HepG2 (cell line): ENCODE data around the gene DOCK9. TPM values are rescaled to one million over a fixed set of nuclear protein-coding genes. Genes with fewer than 3 reads are reported as not detected.

Experiments used
- ATAC-seq: fragments of 200-7000 bp; cut with Tn5 transposase; 3 replicates; pipeline ENCODE4 v1.9.1; 2020; ENCODE audit warnings: mild to moderate bottlenecking, moderate library complexity
- BruUV-seq: library from RNA; stranded (reverse); fragments of 400-500 nt; replicated peaks from 2 replicates; lab custom pipeline; 2021; lab: Mats Ljungman, UMichigan
- CTCF ChIA-PET: fragments of 300-600 bp; formaldehyde crosslinking; extraction: SDS; loops from one replicate; lab custom pipeline; 2021; ENCODE audit warnings: low total read pairs, inconsistent platforms, low intra/inter-chr PET ratio; lab: Yijun Ruan, JAX
- POLR2A ChIA-PET: fragments of 350-600 bp; sonication (Branson Sonifier 250); formaldehyde crosslinking; loops from one replicate; lab custom pipeline; 2020; ENCODE audit warnings: antibody characterized with exemption, inconsistent platforms; lab: Yijun Ruan, JAX
- DNase-seq: peaks from one replicate; pipeline ENCODE4 v3.0.0-alpha.2; 2015; ENCODE audit warnings: low spot score
- FAIRE-seq: peaks from 3 replicates; lab custom pipeline; 2011; peaks lifted over from hg19 to GRCh38; lab: Jason Lieb, UNC
- H2AFZ ChIP-seq: one replicate; pipeline ENCODE4 v1.6.1; 2011; ENCODE audit warnings: low read length, inconsistent platforms
- H3K27ac ChIP-seq: fragments of 300-600 bp; 3 replicates; pipeline ENCODE4 v1.8.0; 2011; ENCODE audit warnings: mixed run types, mild to moderate bottlenecking, mixed read lengths, low read length, inconsistent platforms; ENCODE audit not compliant: insufficient read depth; ENCODE audit errors: extremely low read length
- H3K27me3 ChIP-seq, 2 experiments: fragments of 200-600 bp in 1 of 2; 2 replicates in 1 of 2; 3 replicates in 1 of 2; pipeline versions ENCODE4 v1.6.0 to v1.8.0; 2011; ENCODE audit warnings: low read length in 2 of 2, mild to moderate bottlenecking in 2 of 2, moderate library complexity in 2 of 2, inconsistent platforms in 1 of 2; ENCODE audit not compliant: insufficient read depth in 2 of 2, control insufficient read depth in 1 of 2
- H3K36me3 ChIP-seq, 2 experiments: fragments of 200-600 bp in 1 of 2; replicated peaks in 1 of 2; 2 replicates in 1 of 2; 3 replicates in 1 of 2; pipeline versions ENCODE4 v1.5.1 to v1.8.0; 2011; ENCODE audit warnings: low read length in 2 of 2, inconsistent platforms in 1 of 2; ENCODE audit not compliant: insufficient read depth in 2 of 2, control insufficient read depth in 1 of 2
- H3K4me1 ChIP-seq: 2 replicates; pipeline ENCODE4 v1.5.1; 2012; ENCODE audit warnings: low read length, inconsistent platforms; ENCODE audit not compliant: insufficient read depth
- H3K4me2 ChIP-seq: 2 replicates; pipeline ENCODE4 v1.6.0; 2011; ENCODE audit warnings: low read depth, low read length, inconsistent platforms
- H3K4me3 ChIP-seq, 3 experiments: fragments of 200-600 bp in 1 of 3; sonication (generic), shearing (Covaris generic) in 1 of 3; replicated peaks in 1 of 3; 2 replicates each; pipeline ENCODE4 v1.5.1; 2011 to 2016; ENCODE audit warnings: low read length in 3 of 3, inconsistent platforms in 2 of 3, low read depth in 2 of 3, mild to moderate bottlenecking in 2 of 3, control low read depth in 1 of 3, mixed read lengths in 1 of 3; ENCODE audit not compliant: insufficient read depth in 1 of 3
- H3K79me2 ChIP-seq: one replicate; pipeline ENCODE4 v1.6.1; 2011; ENCODE audit warnings: low read length, inconsistent platforms; ENCODE audit not compliant: insufficient read depth
- H3K9ac ChIP-seq: 2 replicates; pipeline ENCODE4 v1.6.0; 2011; ENCODE audit warnings: mild to moderate bottlenecking, low read depth, low read length, inconsistent platforms; ENCODE audit not compliant: insufficient read depth
- H3K9me3 ChIP-seq: 2 replicates; pipeline ENCODE4 v1.5.1; 2012; ENCODE audit warnings: mild to moderate bottlenecking, low read length
- H4K20me1 ChIP-seq: 2 replicates; pipeline ENCODE4 v1.6.0; 2011; ENCODE audit warnings: inconsistent platforms, mild to moderate bottlenecking, low read length, moderate library complexity; ENCODE audit not compliant: insufficient read depth
- ESRRA ChIP-seq: sonication (generic); formaldehyde crosslinking; IDR thresholded peaks from 2 replicates; pipeline ENCODE4 v1.5.1; 2020; ENCODE audit warnings: mild to moderate bottlenecking, low read depth, missing genetic modification reagents
- FOXK1 ChIP-seq: sonication (generic); formaldehyde crosslinking; IDR thresholded peaks from 2 replicates; pipeline ENCODE4 v1.4.0; 2020; ENCODE audit warnings: low read depth, missing genetic modification reagents, borderline replicate concordance
- SMAD9 ChIP-seq: sonication (generic); formaldehyde crosslinking; IDR thresholded peaks from 2 replicates; pipeline ENCODE4 v1.5.1; 2020; ENCODE audit warnings: mild to moderate bottlenecking, missing genetic modification reagents
- SMYD3 ChIP-seq: sonication (generic); formaldehyde crosslinking; IDR thresholded peaks from 2 replicates; pipeline ENCODE4 v1.8.1; 2023; ENCODE audit warnings: mild to moderate bottlenecking, missing genetic modification reagents
- STAG1 ChIP-seq: sonication (generic); formaldehyde crosslinking; IDR thresholded peaks from 2 replicates; pipeline ENCODE4 v1.4.0; 2020; ENCODE audit warnings: missing genetic modification reagents
- TAF1 ChIP-seq: sonication (generic); formaldehyde crosslinking; IDR thresholded peaks from 2 replicates; pipeline ENCODE4 v1.4.0; 2020; ENCODE audit warnings: missing genetic modification reagents
- TOPORS ChIP-seq: sonication (generic); formaldehyde crosslinking; IDR thresholded peaks from 2 replicates; pipeline ENCODE4 v1.8.0; 2023; ENCODE audit warnings: mild to moderate bottlenecking, missing genetic modification reagents
- ZFAT ChIP-seq: sonication (generic); formaldehyde crosslinking; conservative IDR thresholded peaks from 2 replicates; pipeline ENCODE4 v1.8.1; 2023; ENCODE audit warnings: missing genetic modification reagents, inconsistent platforms
- ZFX ChIP-seq: sonication (generic); formaldehyde crosslinking; IDR thresholded peaks from 2 replicates; pipeline ENCODE4 v1.4.0; 2020; ENCODE audit warnings: mild to moderate bottlenecking, low read depth, missing genetic modification reagents, moderate library complexity
- ZNF431 ChIP-seq: sonication (generic); formaldehyde crosslinking; IDR thresholded peaks from 2 replicates; pipeline ENCODE4 v1.9.0; 2022; ENCODE audit warnings: missing genetic modification reagents, low read depth, mild to moderate bottlenecking, borderline replicate concordance
- ZNF44 ChIP-seq: sonication (generic); formaldehyde crosslinking; IDR thresholded peaks from 2 replicates; pipeline ENCODE4 v1.5.1; 2020; ENCODE audit warnings: mild to moderate bottlenecking, missing genetic modification reagents
- ZNF564 ChIP-seq: sonication (generic); formaldehyde crosslinking; IDR thresholded peaks from 2 replicates; pipeline ENCODE4 v1.8.1; 2023; ENCODE audit warnings: mild to moderate bottlenecking, missing genetic modification reagents
- WGBS: methylation state at CpG from one replicate; pipeline ENCODE4 v1.1.6; 2017; ENCODE audit warnings: low lambda C conversion rate; 5-methylcytosine and 5-hydroxymethylcytosine counted together
- in situ Hi-C: cut with HindIII; loops from 2 replicates; pipeline ENCODE4 v1.10.0; 2017; ENCODE audit warnings: low pct_unique_long_range_greater_than_20kb; ENCODE audit not compliant: extremely low pct_ligation_motif_present
- intact Hi-C: fragments of 100-400 bp; cut with micrococcal nuclease; formaldehyde crosslinking; loops from one replicate; pipeline ENCODE4 v1.10.0; 2022; ENCODE audit not compliant: unreplicated experiment
- polyA plus RNA-seq, 8 experiments: library from polyadenylated mRNA; depleted of rRNA in 3 of 8; stranded (reverse) in 7 of 8; unstranded in 1 of 8; fragments of >200 nt; fragmentation: Illumina TruSeq in 4 of 8; extraction: Trizol in 4 of 8; gene quantifications; 2 replicates each; pipeline versions ENCODE4 v1.2.1 to v1.2.3, GENCODE V29; 2011 to 2016; ENCODE audit warnings: low read depth in 4 of 8, missing spikeins in 1 of 8, mixed read lengths in 1 of 8; ENCODE audit not compliant: insufficient read depth in 1 of 8
- total RNA-seq, 5 experiments: library from RNA; depleted of rRNA; stranded (reverse); fragments of >200 nt; fragmentation: Illumina TruSeq; extraction: Trizol; gene quantifications; 2 replicates each; pipeline ENCODE4 v1.2.3, GENCODE V29; 2016; ENCODE audit warnings: low read depth in 1 of 5
- TF ChIP-seq, protein P1 (sequence below): IDR thresholded peaks from 2 replicates; pipeline ENCODE4 v1.6.1; 2016; ENCODE audit warnings: low read depth, missing genetic modification reagents, missing compliant biosample characterization
- TF ChIP-seq, protein P2 (sequence below), 2 experiments: sonication (generic) in 1 of 2; formaldehyde crosslinking in 1 of 2; IDR thresholded peaks; 2 replicates each; pipeline versions ENCODE4 v1.5.1 to v1.6.1; 2011 to 2020; ENCODE audit warnings: borderline replicate concordance in 1 of 2, low read depth in 1 of 2, low read length in 1 of 2, mild to moderate bottlenecking in 1 of 2, missing genetic modification reagents in 1 of 2, moderate library complexity in 1 of 2
- TF ChIP-seq, protein P3 (sequence below): sonication (generic); formaldehyde crosslinking; IDR thresholded peaks from 2 replicates; pipeline ENCODE4 v1.4.0; 2020; ENCODE audit warnings: missing genetic modification reagents

DOCK9 gene
- total and polyA plus RNA-seq, 2 of the 13 experiments (the other 11 are each of a cell fraction or from before 2014, with no cell fraction given) = 0.44 to 0.97 TPM

DNA sequence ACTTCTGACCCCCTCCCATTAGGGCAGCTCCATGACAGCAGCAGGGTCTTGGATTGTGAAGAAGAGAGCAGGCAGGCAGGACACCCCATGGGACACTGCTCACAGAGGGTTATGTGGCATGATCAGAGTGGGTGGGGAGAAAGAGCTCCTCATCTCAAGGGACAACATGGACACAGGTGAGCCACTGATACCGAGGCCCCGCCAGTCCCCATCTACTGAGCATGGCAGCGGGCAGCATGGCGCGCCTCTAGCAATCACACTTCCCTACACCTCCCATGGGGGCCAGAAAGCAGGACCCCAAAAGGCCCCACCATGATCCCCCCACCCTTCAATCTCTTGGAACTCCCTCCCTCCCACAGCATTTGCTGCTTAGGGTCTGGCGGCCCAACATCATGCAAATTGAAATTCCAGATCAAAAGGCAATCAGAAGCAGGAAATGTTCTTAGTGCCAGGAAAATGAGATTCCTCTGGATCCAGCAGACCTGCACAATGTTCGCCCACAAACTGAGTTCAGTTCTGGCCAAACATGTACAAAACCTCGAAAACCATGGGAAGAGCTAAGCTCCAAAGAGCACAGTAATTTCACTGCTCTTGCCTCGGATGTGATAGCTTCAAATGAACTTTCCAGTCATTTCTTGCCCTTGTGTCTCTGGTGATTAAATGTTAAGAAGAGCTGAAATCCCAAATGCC, 14.8 kb downstream of the DOCK9 start:
- H3K27ac ChIP-seq = no peak overlapping the region
- H3K36me3 ChIP-seq = no peaks in the 10 kb centered on the region
- H4K20me1 ChIP-seq = no peaks in the 10 kb centered on the region
- H2AFZ ChIP-seq = no peak overlapping the region
- POLR2A ChIA-PET = no interaction called here
- no peak for FAIRE-seq
- intact Hi-C loops (no loop called here), in situ Hi-C loops (no loop called here)
- no peak overlapping the region for H3K4me2 ChIP-seq
- CTCF ChIA-PET = no interaction called here
- DNase-seq = no peak
- TF ChIP-seq ZNF431 (CRISPR knock-in tag) (no peak), SMYD3 (no peak), STAG1 (CRISPR knock-in tag) (no peak), ZNF564 (CRISPR knock-in tag) (no peak), TAF1 (CRISPR knock-in tag) (no peak), ZNF44 (no peak), ESRRA (no peak), ZFX (no peak), ZFAT (CRISPR knock-in tag) (no peak), SMAD9 (CRISPR knock-in tag) (no peak), FOXK1 (CRISPR knock-in tag) (no peak), TOPORS (no peak)
- TF ChIP-seq, protein P1, sequence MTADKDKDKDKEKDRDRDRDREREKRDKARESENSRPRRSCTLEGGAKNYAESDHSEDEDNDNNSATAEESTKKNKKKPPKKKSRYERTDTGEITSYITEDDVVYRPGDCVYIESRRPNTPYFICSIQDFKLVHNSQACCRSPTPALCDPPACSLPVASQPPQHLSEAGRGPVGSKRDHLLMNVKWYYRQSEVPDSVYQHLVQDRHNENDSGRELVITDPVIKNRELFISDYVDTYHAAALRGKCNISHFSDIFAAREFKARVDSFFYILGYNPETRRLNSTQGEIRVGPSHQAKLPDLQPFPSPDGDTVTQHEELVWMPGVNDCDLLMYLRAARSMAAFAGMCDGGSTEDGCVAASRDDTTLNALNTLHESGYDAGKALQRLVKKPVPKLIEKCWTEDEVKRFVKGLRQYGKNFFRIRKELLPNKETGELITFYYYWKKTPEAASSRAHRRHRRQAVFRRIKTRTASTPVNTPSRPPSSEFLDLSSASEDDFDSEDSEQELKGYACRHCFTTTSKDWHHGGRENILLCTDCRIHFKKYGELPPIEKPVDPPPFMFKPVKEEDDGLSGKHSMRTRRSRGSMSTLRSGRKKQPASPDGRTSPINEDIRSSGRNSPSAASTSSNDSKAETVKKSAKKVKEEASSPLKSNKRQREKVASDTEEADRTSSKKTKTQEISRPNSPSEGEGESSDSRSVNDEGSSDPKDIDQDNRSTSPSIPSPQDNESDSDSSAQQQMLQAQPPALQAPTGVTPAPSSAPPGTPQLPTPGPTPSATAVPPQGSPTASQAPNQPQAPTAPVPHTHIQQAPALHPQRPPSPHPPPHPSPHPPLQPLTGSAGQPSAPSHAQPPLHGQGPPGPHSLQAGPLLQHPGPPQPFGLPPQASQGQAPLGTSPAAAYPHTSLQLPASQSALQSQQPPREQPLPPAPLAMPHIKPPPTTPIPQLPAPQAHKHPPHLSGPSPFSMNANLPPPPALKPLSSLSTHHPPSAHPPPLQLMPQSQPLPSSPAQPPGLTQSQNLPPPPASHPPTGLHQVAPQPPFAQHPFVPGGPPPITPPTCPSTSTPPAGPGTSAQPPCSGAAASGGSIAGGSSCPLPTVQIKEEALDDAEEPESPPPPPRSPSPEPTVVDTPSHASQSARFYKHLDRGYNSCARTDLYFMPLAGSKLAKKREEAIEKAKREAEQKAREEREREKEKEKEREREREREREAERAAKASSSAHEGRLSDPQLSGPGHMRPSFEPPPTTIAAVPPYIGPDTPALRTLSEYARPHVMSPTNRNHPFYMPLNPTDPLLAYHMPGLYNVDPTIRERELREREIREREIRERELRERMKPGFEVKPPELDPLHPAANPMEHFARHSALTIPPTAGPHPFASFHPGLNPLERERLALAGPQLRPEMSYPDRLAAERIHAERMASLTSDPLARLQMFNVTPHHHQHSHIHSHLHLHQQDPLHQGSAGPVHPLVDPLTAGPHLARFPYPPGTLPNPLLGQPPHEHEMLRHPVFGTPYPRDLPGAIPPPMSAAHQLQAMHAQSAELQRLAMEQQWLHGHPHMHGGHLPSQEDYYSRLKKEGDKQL (CRISPR knock-in tag) = no peak
- TF ChIP-seq, protein P2, sequence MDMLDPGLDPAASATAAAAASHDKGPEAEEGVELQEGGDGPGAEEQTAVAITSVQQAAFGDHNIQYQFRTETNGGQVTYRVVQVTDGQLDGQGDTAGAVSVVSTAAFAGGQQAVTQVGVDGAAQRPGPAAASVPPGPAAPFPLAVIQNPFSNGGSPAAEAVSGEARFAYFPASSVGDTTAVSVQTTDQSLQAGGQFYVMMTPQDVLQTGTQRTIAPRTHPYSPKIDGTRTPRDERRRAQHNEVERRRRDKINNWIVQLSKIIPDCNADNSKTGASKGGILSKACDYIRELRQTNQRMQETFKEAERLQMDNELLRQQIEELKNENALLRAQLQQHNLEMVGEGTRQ (IDR thresholded peaks at IDR 0.05; ENCODE audit: low read depth, low read length) = no peak
- TF ChIP-seq, protein P2 (CRISPR knock-in tag; IDR thresholded peaks at IDR 0.05; ENCODE audit: borderline replicate concordance) = no peak
- TF ChIP-seq, protein P3, sequence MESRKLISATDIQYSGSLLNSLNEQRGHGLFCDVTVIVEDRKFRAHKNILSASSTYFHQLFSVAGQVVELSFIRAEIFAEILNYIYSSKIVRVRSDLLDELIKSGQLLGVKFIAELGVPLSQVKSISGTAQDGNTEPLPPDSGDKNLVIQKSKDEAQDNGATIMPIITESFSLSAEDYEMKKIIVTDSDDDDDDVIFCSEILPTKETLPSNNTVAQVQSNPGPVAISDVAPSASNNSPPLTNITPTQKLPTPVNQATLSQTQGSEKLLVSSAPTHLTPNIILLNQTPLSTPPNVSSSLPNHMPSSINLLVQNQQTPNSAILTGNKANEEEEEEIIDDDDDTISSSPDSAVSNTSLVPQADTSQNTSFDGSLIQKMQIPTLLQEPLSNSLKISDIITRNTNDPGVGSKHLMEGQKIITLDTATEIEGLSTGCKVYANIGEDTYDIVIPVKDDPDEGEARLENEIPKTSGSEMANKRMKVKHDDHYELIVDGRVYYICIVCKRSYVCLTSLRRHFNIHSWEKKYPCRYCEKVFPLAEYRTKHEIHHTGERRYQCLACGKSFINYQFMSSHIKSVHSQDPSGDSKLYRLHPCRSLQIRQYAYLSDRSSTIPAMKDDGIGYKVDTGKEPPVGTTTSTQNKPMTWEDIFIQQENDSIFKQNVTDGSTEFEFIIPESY = no peak
- H3K27me3 ChIP-seq = no peaks in the 10 kb centered on the region
- no peaks in the 10 kb centered on the region for H3K9me3 ChIP-seq
- no peak for ATAC-seq
- WGBS = 44% methylated on average over 4 of the region's 9 CpGs
- no TSS peak for BruUV-seq
- no peaks in the 10 kb centered on the region for H3K79me2 ChIP-seq
- H3K4me1 ChIP-seq = peaks cover 5% of the 10 kb centered on the region; the same call in 1 of the 2 replicates
- no peak overlapping the region for H3K4me3 ChIP-seq
- no peak overlapping the region for H3K9ac ChIP-seq
